Left lung (tissue), 10 donors: ENCODE data around the gene CLIC6. TPM values are rescaled to one million over a fixed set of nuclear protein-coding genes. Genes with fewer than 3 reads are reported as not detected.

ENCODE experiments used
- ATAC-seq: fragments of 200-7000 bp; cut with Tn5 transposase; one replicate; pipeline ENCODE4 v1.9.1; 2020; ENCODE audit warnings: moderate library complexity
- DNase-seq, 4 donors: peaks; one replicate each; pipeline ENCODE4 v3.0.0-alpha.2; 2013 to 2020
- H3K27ac ChIP-seq, 2 donors: fragments of 200-600 bp; sonication (generic) in 1 of 2; one replicate each; pipeline versions ENCODE4 v1.5.0 to v1.8.0; 2020 to 2021
- H3K27me3 ChIP-seq, 2 donors: fragments of 200-600 bp; sonication (generic) in 1 of 2; one replicate each; pipeline versions ENCODE4 v1.5.0 to v1.8.0; 2020 to 2021
- H3K36me3 ChIP-seq, 2 donors: fragments of 200-600 bp; sonication (generic) in 1 of 2; one replicate each; pipeline versions ENCODE4 v1.5.0 to v1.8.0; 2020 to 2021
- H3K4me1 ChIP-seq, 2 donors: fragments of 200-600 bp; one replicate each; pipeline ENCODE4 v1.8.0; 2021
- H3K4me3 ChIP-seq, 2 donors: fragments of 200-600 bp; sonication (generic) in 1 of 2; one replicate each; pipeline versions ENCODE4 v1.5.0 to v1.8.0; 2020 to 2021; ENCODE audit warnings: mild to moderate bottlenecking in 1 of 2
- H3K9me3 ChIP-seq, 2 donors: fragments of 200-600 bp; sonication (generic) in 1 of 2; one replicate each; pipeline versions ENCODE4 v1.5.0 to v1.8.0; 2020 to 2021
- intact Hi-C, 2 donors: fragments of 100-400 bp; cut with DNase I; formaldehyde crosslinking; loops; one replicate each; pipeline versions ENCODE4 v1.11.2 to v1.14.2; 2022
- polyA plus RNA-seq, 6 donors: library from polyadenylated mRNA; unstranded; fragments of 120-200 nt; gene quantifications; one replicate each; pipeline ENCODE4 v1.2.1, GENCODE V29; 2013; ENCODE audit not compliant: insufficient read length in 6 of 6
- total RNA-seq, 2 donors: library from RNA; stranded (reverse); fragmentation: NEBNext Ultra II Directional; extraction: Animal tissue kit (Norgen Biotek cat#: 25700); gene quantifications; one replicate each; pipeline ENCODE4 v1.2.1, GENCODE V29; 2021
- TF ChIP-seq, protein P1 (sequence below), 2 donors: fragments of 200-600 bp; sonication (generic) in 1 of 2; IDR thresholded peaks; one replicate each; pipeline versions ENCODE4 v1.5.0 to v1.8.0; 2021; ENCODE audit warnings: antibody characterized with exemption in 2 of 2
- donor health status: DM: no; HTN: yes; CAD: no.
- donor health status: DM: no; HTN: no; CAD: no.

CLIC6 gene
- total and polyA plus RNA-seq, 8 donors: 21.0 to 56.7 (median 41.4) TPM

DNA sequence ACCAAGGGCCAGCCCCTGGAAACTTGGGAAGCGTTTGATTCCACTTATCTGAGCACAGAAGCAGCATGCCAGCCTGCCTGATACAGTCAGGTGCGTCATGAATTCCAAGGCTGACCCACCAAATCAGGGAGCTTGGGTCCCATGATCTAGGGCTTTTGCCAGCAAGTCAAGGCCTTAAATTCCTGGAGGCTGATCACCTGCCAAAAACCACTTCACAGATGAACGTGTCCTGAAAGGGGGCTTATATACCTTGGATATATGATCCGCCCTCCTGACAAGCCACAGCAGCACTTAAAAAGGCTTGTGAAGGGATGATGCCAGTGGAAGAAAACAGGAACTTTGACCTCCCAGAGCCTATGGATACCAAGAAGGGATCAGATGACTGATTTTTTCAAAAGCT, 24.0 kb upstream of the CLIC6 start:
- H3K4me3 ChIP-seq: no peak overlapping the region
- TF ChIP-seq, protein P1, sequence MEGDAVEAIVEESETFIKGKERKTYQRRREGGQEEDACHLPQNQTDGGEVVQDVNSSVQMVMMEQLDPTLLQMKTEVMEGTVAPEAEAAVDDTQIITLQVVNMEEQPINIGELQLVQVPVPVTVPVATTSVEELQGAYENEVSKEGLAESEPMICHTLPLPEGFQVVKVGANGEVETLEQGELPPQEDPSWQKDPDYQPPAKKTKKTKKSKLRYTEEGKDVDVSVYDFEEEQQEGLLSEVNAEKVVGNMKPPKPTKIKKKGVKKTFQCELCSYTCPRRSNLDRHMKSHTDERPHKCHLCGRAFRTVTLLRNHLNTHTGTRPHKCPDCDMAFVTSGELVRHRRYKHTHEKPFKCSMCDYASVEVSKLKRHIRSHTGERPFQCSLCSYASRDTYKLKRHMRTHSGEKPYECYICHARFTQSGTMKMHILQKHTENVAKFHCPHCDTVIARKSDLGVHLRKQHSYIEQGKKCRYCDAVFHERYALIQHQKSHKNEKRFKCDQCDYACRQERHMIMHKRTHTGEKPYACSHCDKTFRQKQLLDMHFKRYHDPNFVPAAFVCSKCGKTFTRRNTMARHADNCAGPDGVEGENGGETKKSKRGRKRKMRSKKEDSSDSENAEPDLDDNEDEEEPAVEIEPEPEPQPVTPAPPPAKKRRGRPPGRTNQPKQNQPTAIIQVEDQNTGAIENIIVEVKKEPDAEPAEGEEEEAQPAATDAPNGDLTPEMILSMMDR (IDR thresholded peaks at IDR 0.05): no peak
- ATAC-seq: no peak
- H3K27ac ChIP-seq: no peak overlapping the region
- H3K4me1 ChIP-seq: peaks cover 0 to 9% of the 10 kb centered on the region in 2 donors
- peaks cover 0 to 7% of the 10 kb centered on the region in 2 donors for H3K27me3 ChIP-seq
- H3K36me3 ChIP-seq: no peaks in the 10 kb centered on the region
- DNase-seq: no peak
- intact Hi-C loops: no loop called here
- no peaks in the 10 kb centered on the region for H3K9me3 ChIP-seq

DNA sequence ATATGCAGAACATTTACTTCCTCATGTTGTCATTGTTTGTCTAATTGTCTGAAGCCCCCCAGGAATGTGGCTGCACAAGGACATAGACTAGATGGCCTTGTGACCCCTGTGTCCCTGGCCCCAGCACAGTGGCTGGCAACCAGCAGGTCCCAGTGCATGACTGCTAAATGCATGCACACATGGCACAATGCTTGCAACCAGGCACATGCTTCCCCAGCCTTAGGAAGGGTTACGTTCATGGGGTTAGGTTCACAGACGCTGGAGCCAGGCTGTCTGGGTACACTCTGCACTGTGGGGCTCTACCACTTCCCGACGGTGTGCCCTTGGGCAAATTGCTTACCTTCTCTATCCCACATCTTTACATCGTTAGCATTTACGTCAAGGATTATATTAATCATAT, 21.2 kb upstream of the CLIC6 start:
- intact Hi-C loops: no loop called here
- no peak for DNase-seq
- TF ChIP-seq, protein P1 (IDR thresholded peaks at IDR 0.05): no peak
- Histone ChIP-seq H3K9me3 (no peaks in the 10 kb centered on the region), H3K36me3 (no peaks in the 10 kb centered on the region), H3K27me3 (peaks cover 0 to 7% of the 10 kb centered on the region in 2 donors), H3K27ac (no peak overlapping the region), H3K4me1 (no peaks in the 10 kb centered on the region), H3K4me3 (no peak overlapping the region)
- no peak for ATAC-seq

DNA sequence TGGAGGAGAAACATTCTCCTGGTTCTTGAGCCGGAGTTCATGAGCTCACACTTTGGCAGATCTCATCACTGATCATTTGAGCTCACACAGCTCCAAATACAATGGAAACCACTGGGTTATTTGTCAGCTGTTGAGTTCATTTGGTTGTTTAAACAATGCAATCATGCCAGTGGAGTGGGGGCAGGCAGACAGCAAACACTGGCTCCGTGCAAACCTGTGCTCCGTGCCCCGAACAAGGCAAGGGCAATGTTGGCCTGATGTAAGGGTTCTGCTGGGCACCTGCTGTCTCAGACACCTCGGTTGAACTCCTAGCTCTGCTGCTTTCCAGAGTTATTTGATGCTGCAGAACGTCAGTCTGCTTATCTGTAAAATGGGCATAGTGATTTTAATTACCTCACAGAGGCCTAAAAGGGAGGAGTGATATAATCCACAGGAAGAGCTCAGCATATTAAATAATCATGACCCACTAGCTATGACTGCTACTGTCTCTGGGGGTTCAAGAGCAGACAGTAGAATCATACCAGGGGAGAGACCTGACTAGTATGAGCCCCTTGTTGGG, 20.0 kb upstream of the CLIC6 start:
- TF ChIP-seq, protein P1 (IDR thresholded peaks at IDR 0.05): no peak
- H3K4me1 ChIP-seq: no peaks in the 10 kb centered on the region
- no peaks in the 10 kb centered on the region for H3K36me3 ChIP-seq
- DNase-seq (no peak), ATAC-seq (no peak)
- no peak overlapping the region for H3K27ac ChIP-seq
- H3K27me3 ChIP-seq: peaks cover 0 to 7% of the 10 kb centered on the region in 2 donors
- H3K9me3 ChIP-seq: no peaks in the 10 kb centered on the region
- intact Hi-C loops: no loop called here
- H3K4me3 ChIP-seq: no peak overlapping the region

GRCh38 chr21:34649400-34649799, 19.4 kb upstream of the CLIC6 start:
- Histone ChIP-seq H3K27ac (no peak overlapping the region), H3K4me1 (no peaks in the 10 kb centered on the region), H3K4me3 (no peak overlapping the region), H3K36me3 (no peaks in the 10 kb centered on the region), H3K27me3 (peaks cover 0 to 7% of the 10 kb centered on the region in 2 donors), H3K9me3 (no peaks in the 10 kb centered on the region)
- ATAC-seq (no peak), DNase-seq (no peak)
- TF ChIP-seq, protein P1 (IDR thresholded peaks at IDR 0.05): no peak
- intact Hi-C loops: no loop called here

DNA sequence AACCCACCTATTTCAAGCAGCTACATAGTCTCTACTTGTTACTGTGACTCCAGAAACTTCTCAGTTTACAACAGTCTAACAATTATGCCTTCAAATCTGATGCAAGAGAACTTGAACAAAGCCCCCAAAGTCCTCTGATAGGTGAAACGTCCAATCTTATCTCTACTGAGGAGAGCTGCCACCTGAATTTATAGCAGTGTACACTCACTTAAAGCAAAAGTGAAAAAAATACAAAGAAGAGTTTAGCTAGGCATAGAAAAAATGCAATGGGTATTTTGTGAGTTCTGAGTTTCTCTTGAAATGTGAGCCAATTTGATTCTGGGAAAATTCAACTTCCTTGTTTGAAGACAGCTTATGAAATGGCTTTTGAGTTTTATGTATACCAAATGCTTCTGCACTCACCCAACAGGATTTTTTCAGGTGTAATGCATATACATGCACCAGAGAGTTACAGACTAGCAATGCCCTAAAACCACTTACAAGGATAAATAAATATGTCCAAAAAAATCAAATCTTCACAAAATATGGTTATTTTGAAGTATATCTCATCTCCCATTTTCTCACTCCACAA, 17.8 kb upstream of the CLIC6 start:
- peaks cover 0 to 17% of the 10 kb centered on the region in 2 donors for H3K27me3 ChIP-seq
- H3K4me3 ChIP-seq: no peak overlapping the region
- DNase-seq: no peak
- ATAC-seq: peak; percentile 50
- no peaks in the 10 kb centered on the region for H3K4me1 ChIP-seq
- TF ChIP-seq, protein P1 (IDR thresholded peaks at IDR 0.05): no peak
- H3K36me3 ChIP-seq: no peaks in the 10 kb centered on the region
- no peak overlapping the region for H3K27ac ChIP-seq
- intact Hi-C loops: no loop called here
- no peaks in the 10 kb centered on the region for H3K9me3 ChIP-seq
